MV-4-11 (cell line): ENCODE data around the gene GPR156.

ENCODE experiments used
- DNase-seq: peaks from one replicate; lab custom pipeline; 2025; lab: John Stamatoyannopoulos, UW

GPR156 gene

DNA sequence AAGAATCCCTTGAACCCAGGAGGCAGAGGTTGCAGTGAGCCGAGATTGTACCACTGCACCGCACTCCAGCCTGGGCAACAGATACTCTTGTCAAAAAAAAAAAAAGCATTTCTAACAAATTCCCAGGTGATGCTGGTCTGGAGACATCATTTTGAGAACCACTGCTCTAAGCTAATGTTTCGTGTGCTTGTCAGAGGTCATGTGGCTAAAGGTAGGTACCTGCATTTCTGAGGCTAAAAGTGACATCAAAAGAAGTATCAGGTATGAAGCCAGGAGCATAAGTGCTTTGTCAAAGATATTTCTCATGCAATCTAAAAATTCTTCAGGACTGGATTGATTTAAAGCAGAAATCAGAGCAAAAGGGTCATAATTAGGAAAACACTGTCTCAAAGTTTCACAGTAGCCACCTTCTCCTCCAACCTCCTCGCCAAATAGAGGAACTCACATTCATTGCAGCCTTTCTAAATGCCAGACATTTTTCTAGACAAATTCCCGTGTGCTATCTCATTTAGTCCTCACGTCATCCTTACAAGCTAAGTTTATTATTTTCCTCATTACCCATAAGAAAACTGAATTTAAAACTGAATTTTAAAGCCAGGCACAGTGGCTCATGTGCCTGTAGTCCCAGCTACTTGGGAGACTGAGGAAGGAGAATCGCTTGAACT is 165.0 kb downstream of the GPR156 start:
- no peak for DNase-seq
